A549 (cell line): ENCODE measurements around the gene SUSD5.

ENCODE experiments used
- CHD4 ChIP-seq: fragments of 200-600 bp; sonication (generic); IDR thresholded peaks from 2 replicates; pipeline ENCODE4 v1.6.1; 2016; ENCODE audit warnings: antibody characterized with exemption, mild to moderate bottlenecking, borderline replicate concordance
- CTCF ChIP-seq: fragments of >200 bp; sonication (Bioruptor Twin); formaldehyde crosslinking; IDR thresholded peaks from 3 replicates; pipeline ENCODE4 v1.5.1; 2016
- GATA3 ChIP-seq: IDR thresholded peaks from 2 replicates; pipeline ENCODE4 v1.6.1; 2012; ENCODE audit warnings: borderline replicate concordance
- HOXB13 ChIP-seq: fragments of 250-450 bp; sonication (Bioruptor Pico); IDR thresholded peaks from 2 replicates; pipeline ENCODE4 v1.5.0; 2020; ENCODE audit warnings: low read depth, mild to moderate bottlenecking, moderate library complexity
- NR3C1 ChIP-seq: fragments of >200 bp; sonication (Bioruptor Twin); formaldehyde crosslinking; IDR thresholded peaks from 3 replicates; pipeline ENCODE4 v1.6.1; 2017
- POLR2A ChIP-seq: IDR thresholded peaks from 2 replicates; pipeline ENCODE4 v1.6.1; 2012; ENCODE audit warnings: mild to moderate bottlenecking, low read length
- RFX5 ChIP-seq: fragments of 450-650 bp; IDR thresholded peaks from 2 replicates; pipeline ENCODE4 v1.7.1; 2014; ENCODE audit warnings: antibody characterized with exemption, mild to moderate bottlenecking, moderate library complexity
- RNF2 ChIP-seq: fragments of 200-600 bp; sonication (generic); IDR thresholded peaks from 2 replicates; pipeline ENCODE4 v1.6.1; 2016; ENCODE audit warnings: low read depth, mild to moderate bottlenecking, antibody characterized with exemption, moderate library complexity, borderline replicate concordance
- USF2 ChIP-seq: fragments of 450-650 bp; IDR thresholded peaks from 2 replicates; pipeline ENCODE4 v1.6.1; 2014; ENCODE audit warnings: antibody characterized with exemption

GRCh38 chr3:33103480-33103879 lies 115.1 kb downstream of the SUSD5 start:
- TF ChIP-seq HOXB13 (CRISPR knock-in tag) (no peak), CHD4 (no peak), CTCF (no peak), POLR2A (no peak), RFX5 (no peak), NR3C1 (no peak), USF2 (no peak), GATA3 (no peak), RNF2 (no peak)
